Activated T-cell treated with anti-CD3 and anti-CD28 coated beads, Interleukin-2, amount 50 U/mL, for 4 hours (primary cell): ENCODE data around the gene CCSAP. TPM values are rescaled to one million over a fixed set of nuclear protein-coding genes. Genes with fewer than 3 reads are reported as not detected.
A peak's percentile ranks its signal among the peaks of the same experiment; 100 is the strongest.
"Not testable (repeated sequence)": the region's sequence is repeated elsewhere in the genome, so short reads cannot be mapped to it uniquely, and the experiment has no call there.

Source experiments
- ATAC-seq, 2 donors: fragments of 200-7000 bp; cut with Tn5 transposase; one replicate each; pipeline ENCODE4 v1.10.0; 2021
- DNase-seq: peaks from one replicate; pipeline ENCODE4 v3.0.0-alpha.2; 2020
- H3K27me3 Mint-ChIP-seq: one replicate; pipeline ENCODE4 v1.8.0; 2021; ENCODE audit warnings: low read depth, mixed read lengths
- H3K36me3 Mint-ChIP-seq: one replicate; pipeline ENCODE4 v1.8.0; 2022; ENCODE audit warnings: mixed read lengths; ENCODE audit not compliant: insufficient read depth
- H3K4me1 Mint-ChIP-seq: one replicate; pipeline ENCODE4 v1.8.0; 2021; ENCODE audit warnings: low read depth, mixed read lengths
- H3K4me3 Mint-ChIP-seq: one replicate; pipeline ENCODE4 v1.8.0; 2021; ENCODE audit warnings: mild to moderate bottlenecking, moderate library complexity, mixed read lengths
- H3K9me3 Mint-ChIP-seq: one replicate; pipeline ENCODE4 v1.8.0; 2021; ENCODE audit warnings: mixed read lengths
- total RNA-seq, 3 donors: library from RNA; stranded (reverse); gene quantifications; one replicate each; pipeline ENCODE4 v1.2.1, GENCODE V29; 2021

CCSAP gene
- total RNA-seq = 1 to 10 TPM; 3.1 to 4.1 (median 3.6) TPM

DNA sequence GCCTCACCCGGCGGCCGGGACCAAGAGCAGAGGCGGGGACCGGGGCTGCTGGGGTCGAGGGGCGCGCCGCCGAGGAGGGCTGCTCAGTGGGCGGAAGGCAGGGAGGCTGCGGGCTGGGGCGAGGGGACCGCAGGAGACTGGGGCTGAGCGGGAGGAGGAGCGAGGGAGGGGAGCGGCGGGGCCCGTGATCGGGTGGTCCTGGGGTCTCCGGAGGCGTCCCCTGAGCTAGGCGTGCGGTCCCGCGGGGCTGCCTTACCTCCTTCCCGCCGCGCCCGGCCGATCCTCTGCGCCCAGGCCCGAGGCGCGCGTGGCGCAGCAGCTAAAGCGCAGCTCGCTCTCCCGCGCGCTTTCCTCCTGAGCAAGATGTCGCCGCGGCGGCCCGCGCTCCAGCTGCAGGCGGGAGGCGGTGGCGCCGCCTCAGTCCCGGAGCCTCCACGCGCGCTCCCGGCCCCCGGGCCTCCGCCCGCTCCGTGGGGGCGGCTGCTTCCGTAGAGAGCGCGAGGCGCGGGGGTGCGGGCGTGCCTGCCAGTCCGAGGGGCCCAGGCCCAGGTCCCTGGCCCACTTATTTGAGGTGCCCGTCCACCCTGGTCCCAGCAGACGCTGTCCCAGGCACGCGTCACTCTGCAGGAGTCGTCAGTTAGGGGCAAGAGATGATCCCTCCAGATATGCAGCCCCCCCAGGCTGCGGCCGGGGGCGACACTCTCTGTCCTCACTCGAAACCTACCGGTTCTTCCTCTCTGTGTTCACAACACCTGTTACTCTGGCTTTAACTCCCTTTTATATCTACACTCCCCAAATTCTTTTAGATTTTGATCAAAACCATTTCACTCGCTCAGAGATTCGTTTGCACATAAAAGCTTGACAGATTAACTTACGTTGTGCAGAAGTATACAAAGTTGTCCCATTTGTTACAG is at the start of gene CCSAP:
CCSAP (minus strand) TSS at position 392 of the 914 bp plus-strand sequence. CDS start 582 bp downstream, outside the sequence.
- Mint-ChIP-seq H3K4me3 (peak within 1 kb of the TSS; percentile 90), H3K4me1 (peaks cover 44% of the 10 kb centered on the region), H3K27me3 (peaks cover 5% of the 10 kb centered on the region), H3K9me3 (no peaks in the 10 kb centered on the region), H3K36me3 (peaks cover 3% of the 10 kb centered on the region)
- peak; percentile 53 for DNase-seq
- ATAC-seq = peak; percentile 53 to 63

- ATAC-seq (no peak), DNase-seq (no peak)
- no peaks in the 10 kb centered on the region for H3K9me3 Mint-ChIP-seq
- H3K27me3 Mint-ChIP-seq = peaks cover 23% of the 10 kb centered on the region
- H3K4me1 Mint-ChIP-seq = no peaks in the 10 kb centered on the region
- no peaks in the 10 kb centered on the region for H3K36me3 Mint-ChIP-seq
- H3K4me3 Mint-ChIP-seq = no peak overlapping the region
Measured at GRCh38 chr1:229390130-229390529, 47.3 kb upstream of the CCSAP start.

- Mint-ChIP-seq H3K27me3 (peaks cover 19% of the 10 kb centered on the region), H3K36me3 (no peaks in the 10 kb centered on the region), H3K4me3 (no peak overlapping the region), H3K4me1 (no peaks in the 10 kb centered on the region), H3K9me3 (no peaks in the 10 kb centered on the region)
- no peak for ATAC-seq
- DNase-seq = no peak
Measured at GRCh38 chr1:229388897-229389580, 46.2 kb upstream of the CCSAP start.

- Mint-ChIP-seq H3K27me3 (peaks cover 11% of the 10 kb centered on the region), H3K4me3 (no peak overlapping the region), H3K36me3 (no peaks in the 10 kb centered on the region), H3K4me1 (no peaks in the 10 kb centered on the region), H3K9me3 (no peaks in the 10 kb centered on the region)
- DNase-seq = no peak
- no peak for ATAC-seq
Measured at GRCh38 chr1:229385853-229386456, 43.1 kb upstream of the CCSAP start.

DNA sequence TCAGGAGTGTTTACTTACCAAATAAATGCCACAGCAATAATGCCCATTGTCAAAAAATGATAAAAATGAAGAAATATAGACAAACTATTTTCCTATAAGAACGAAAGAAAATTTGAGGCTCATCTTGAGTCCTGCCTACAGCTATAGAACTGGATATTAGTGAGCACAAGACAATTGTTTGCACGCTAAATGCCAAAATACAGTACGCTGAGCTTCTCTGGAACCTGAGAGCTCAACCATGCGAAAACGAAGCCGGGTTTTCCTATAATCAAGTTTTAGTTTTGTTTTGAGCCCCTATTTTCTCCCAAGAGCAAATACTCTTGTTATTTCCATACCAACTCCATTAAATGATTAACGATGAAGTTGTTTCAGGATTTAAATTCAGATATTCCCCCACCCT is 42.0 kb upstream of the CCSAP start:
- no peaks in the 10 kb centered on the region for H3K4me1 Mint-ChIP-seq
- no peak for ATAC-seq
- DNase-seq = no peak
- no peaks in the 10 kb centered on the region for H3K36me3 Mint-ChIP-seq
- H3K9me3 Mint-ChIP-seq = no peaks in the 10 kb centered on the region
- H3K4me3 Mint-ChIP-seq = no peak overlapping the region
- H3K27me3 Mint-ChIP-seq = peaks cover 8% of the 10 kb centered on the region

DNA sequence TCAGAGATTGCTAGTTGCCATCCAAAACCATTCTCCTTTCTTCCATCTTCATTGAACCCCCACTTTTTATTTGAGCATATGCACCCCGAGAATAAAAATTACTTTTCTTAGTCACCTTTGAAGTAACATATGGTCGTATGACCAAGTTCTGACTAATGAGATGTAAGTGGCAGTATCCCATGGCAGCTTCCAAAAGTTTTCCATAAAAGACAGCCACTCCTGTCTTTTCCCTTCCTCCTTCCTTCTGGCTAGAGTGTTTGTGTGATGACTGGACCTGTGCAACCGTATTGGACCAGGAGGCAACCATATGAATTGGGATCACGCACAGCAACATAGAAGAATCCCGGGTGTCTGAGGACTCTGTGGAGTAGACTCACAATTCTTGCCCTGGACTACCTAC is 41.1 kb upstream of the CCSAP start:
- DNase-seq (no peak), ATAC-seq (no peak)
- H3K9me3 Mint-ChIP-seq = no peaks in the 10 kb centered on the region
- no peaks in the 10 kb centered on the region for H3K4me1 Mint-ChIP-seq
- peaks cover 6% of the 10 kb centered on the region for H3K27me3 Mint-ChIP-seq
- H3K36me3 Mint-ChIP-seq = no peaks in the 10 kb centered on the region
- H3K4me3 Mint-ChIP-seq = no peak overlapping the region

- H3K36me3 Mint-ChIP-seq = no peaks in the 10 kb centered on the region
- no peak for ATAC-seq
- H3K4me1 Mint-ChIP-seq = no peaks in the 10 kb centered on the region
- H3K27me3 Mint-ChIP-seq = peaks cover 3% of the 10 kb centered on the region
- DNase-seq = no peak
- H3K9me3 Mint-ChIP-seq = no peaks in the 10 kb centered on the region
- H3K4me3 Mint-ChIP-seq = no peak overlapping the region
Measured at GRCh38 chr1:229383188-229383587, 40.3 kb upstream of the CCSAP start.

- ATAC-seq (no peak), DNase-seq (no peak)
- Mint-ChIP-seq H3K4me1 (no peaks in the 10 kb centered on the region), H3K4me3 (no peak overlapping the region), H3K27me3 (peaks cover 3% of the 10 kb centered on the region), H3K36me3 (no peaks in the 10 kb centered on the region), H3K9me3 (no peaks in the 10 kb centered on the region)
Measured at GRCh38 chr1:229381234-229381633, 38.4 kb upstream of the CCSAP start.

DNA sequence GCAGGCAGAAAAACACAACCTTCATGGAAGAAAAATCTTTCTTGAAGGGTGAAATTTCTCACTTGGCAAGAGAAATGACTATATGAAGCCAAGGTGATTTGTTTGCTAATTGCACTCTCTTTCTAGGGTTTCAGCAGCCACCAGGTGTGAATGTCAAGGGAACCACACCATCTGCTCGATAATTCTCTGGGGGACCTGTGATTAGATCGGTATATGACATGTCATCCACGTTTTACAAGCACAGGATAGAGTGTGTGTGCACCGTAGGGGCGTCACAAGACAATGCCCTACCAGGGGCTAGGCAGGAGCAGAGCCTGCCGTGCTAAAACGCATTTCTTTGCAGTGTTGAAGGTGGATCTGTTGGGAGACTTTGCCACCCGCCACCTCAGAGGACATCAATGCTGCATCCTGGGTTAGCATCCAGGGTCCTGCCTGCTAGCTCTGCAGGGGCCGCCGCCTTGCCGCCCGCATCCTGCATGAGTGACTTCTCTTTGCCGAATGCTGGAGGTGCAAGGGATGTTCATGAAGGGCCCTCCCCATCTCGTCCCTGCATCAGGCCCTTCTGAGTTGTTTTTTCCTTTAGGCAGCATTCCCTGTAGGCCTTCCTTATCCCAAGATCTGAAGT is 37.8 kb upstream of the CCSAP start:
- H3K4me3 Mint-ChIP-seq = no peak overlapping the region

DNA sequence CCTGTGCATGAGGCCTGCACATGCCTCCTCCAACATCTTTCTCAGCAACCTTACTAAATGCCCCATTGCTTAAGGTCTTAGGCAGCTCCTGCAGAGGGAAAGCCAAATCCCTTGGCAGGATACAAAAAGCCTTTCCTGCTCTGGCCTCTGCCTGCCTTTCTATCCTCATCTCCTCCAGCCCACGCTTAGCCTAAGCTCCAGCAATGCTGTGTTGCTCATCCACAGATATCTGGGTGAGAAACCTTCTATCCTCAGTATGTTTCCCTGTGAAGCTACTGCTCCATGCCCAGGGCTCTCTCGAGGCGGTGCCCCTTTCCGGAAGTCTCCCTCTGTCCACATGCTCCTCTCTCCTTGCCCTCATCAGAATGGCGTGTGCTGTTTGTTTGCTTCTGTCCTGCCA is 37.0 kb upstream of the CCSAP start:
- DNase-seq = no peak
- Mint-ChIP-seq H3K4me1 (no peaks in the 10 kb centered on the region), H3K36me3 (no peaks in the 10 kb centered on the region), H3K9me3 (no peaks in the 10 kb centered on the region), H3K4me3 (no peak overlapping the region), H3K27me3 (peaks cover 3% of the 10 kb centered on the region)
- no peak for ATAC-seq

More for the DNA sequence above, 37.8 kb upstream of the CCSAP start:
- Mint-ChIP-seq H3K27me3 (peaks cover 3% of the 10 kb centered on the region), H3K4me1 (no peaks in the 10 kb centered on the region), H3K36me3 (no peaks in the 10 kb centered on the region), H3K9me3 (no peaks in the 10 kb centered on the region)
- DNase-seq (no peak), ATAC-seq (no peak)

DNA sequence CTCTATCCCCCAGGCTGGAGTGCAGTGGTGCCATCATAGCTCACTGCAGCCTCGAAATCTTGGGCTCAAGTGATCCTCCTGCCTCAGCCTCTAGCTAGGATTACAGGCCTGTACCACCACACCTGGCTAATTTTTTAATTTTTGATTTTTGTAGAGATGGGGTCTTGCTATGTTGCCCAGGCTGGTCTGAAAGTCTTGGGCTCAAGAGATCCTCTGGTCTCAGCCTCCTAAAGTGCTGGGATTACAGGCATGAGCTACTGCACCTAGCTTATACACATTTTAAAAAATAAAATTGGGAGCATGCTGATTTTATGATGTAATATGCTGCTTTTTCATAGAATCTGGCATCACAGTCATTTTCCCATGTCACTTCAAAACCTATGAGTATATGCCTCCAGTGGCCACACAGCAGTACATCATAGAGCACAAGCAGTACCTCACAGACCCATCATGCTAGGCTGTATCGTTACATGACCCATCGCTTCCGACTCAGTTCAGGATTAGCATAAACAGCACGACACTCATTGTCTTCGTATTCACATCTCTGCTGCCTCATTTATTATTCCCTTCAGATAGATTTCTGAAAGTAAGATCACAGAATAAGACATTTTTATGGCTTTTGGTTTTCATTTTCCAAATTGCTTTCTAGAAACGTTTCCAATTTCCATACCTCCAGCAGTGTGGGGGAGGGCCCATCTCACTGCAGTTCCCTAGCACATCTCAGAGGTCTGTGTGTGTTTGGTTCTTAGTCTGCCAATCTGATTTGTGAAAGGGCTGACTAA is 35.9 kb upstream of the CCSAP start:
- Mint-ChIP-seq H3K36me3 (no peaks in the 10 kb centered on the region), H3K27me3 (peaks cover 2% of the 10 kb centered on the region), H3K9me3 (no peaks in the 10 kb centered on the region), H3K4me1 (no peaks in the 10 kb centered on the region), H3K4me3 (no peak overlapping the region)
- ATAC-seq = no peak
- no peak for DNase-seq

DNA sequence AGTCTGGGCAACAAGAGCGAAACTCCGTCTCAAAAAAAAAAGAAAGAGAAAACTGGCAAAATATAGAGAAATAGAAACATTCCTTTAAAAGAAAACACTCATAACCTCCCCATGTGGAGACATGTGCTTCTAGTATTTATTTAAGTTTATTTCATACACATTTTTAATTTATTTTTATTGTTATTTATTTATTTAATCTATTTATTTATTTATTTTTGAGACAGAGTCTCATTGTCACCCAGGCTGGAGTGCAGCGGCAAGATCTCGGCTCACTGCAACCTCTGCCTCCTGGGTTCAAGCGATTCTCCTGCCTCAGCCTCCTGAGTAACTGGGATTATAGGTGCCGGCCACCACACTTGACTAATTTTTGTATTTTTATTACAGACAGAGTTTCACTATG is 35.2 kb upstream of the CCSAP start:
- H3K4me1 Mint-ChIP-seq, H3K4me3 Mint-ChIP-seq, H3K9me3 Mint-ChIP-seq, ATAC-seq, H3K27me3 Mint-ChIP-seq, H3K36me3 Mint-ChIP-seq, DNase-seq: not testable (repeated sequence)

DNA sequence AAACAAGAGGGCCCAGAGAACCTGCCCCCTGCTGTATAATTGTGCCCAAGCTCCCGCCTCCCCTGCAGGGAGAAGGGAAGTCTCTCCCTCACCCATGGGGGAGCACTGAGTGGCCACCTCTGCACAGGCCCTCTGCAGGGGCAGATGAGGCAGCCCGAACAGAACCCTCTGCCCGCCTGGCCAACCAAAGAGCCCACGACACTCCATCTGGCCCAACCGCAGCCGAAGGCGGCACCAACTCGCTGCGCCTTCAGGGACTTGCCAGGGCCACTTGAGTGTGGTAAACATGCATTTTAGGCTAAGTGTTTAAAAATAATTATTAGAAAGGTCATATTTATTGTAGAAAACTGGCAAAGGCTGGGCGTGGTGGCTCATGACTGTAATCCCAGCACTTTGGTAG is 34.6 kb upstream of the CCSAP start:
- H3K4me1 Mint-ChIP-seq = no peaks in the 10 kb centered on the region
- no peak for DNase-seq
- H3K4me3 Mint-ChIP-seq = no peak overlapping the region
- no peak for ATAC-seq
- H3K9me3 Mint-ChIP-seq = no peaks in the 10 kb centered on the region
- no peaks in the 10 kb centered on the region for H3K36me3 Mint-ChIP-seq
- H3K27me3 Mint-ChIP-seq = peaks cover 2% of the 10 kb centered on the region

DNA sequence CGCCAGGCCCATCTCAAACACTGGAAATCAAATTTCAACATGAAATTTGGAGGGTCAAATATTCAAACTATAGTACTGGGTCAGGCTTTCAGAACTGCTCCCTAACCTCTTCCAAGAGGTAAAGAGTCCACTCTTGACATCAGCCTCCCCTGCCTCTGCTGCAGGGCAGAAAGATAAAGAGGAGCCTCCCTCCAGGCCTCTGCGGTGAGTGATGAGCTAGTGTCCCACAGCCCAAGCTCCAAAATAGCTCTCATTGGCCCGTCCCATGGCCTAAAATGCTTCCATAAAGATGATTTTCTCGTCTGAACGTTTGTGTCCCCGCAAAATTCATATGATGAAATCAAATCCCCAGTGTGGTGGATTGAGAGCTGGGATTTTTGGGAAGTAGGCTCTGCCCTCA is 33.7 kb upstream of the CCSAP start:
- no peaks in the 10 kb centered on the region for H3K36me3 Mint-ChIP-seq

More for the DNA sequence above, 33.7 kb upstream of the CCSAP start:
- Mint-ChIP-seq H3K4me1 (no peaks in the 10 kb centered on the region), H3K4me3 (no peak overlapping the region), H3K27me3 (peaks cover 2% of the 10 kb centered on the region), H3K9me3 (no peaks in the 10 kb centered on the region)
- ATAC-seq (no peak), DNase-seq (no peak)
